Stimulated activated CD8-positive, alpha-beta memory T cell treated with anti-CD3 and anti-CD28 coated beads, Interleukin-15, amount 100 ng/mL, for 48 hours (primary cell): Measurements from ENCODE around the gene CPM.
"Not testable (repeated sequence)": the region's sequence is repeated elsewhere in the genome, so short reads cannot be mapped to it uniquely, and the experiment has no call there.

Experiments
- DNase-seq, 2 donors: peaks; one replicate each; pipeline ENCODE4 v3.0.0-alpha.2; 2020; ENCODE audit warnings: low read depth in 2 of 2

CPM gene

GRCh38 chr12:68807274-68807575 lies 125.7 kb downstream of the CPM start:
- not testable (repeated sequence) for DNase-seq

- DNase-seq, result no peak
Observed at GRCh38 chr12:68806488-68807237, 126.3 kb downstream of the CPM start.

DNA sequence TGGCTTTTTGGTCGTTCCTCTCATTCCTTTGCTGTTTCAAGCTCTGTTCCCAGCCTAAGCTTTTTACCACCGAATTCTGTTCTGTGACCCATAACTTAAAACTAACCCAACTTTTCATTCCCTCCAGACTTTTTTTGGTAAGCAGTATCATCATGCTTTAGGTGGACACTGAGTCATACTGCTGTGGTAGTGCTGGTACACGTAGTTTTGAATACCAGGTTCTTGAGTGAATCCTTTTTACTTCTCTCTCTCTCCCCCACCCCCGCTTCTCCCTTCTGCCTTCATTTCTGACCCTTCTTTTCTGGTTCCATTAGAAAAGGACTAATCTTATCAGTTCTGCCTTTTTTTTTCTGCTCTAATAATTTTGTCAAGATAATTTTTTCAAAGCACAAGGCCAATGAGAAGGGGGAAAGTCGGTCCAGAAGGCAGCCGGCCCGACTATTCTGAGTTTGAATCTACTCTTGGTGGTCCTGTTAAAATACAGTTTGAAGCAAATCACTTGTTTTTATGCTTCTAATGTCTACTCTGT lies 127.3 kb downstream of the CPM start:
- no peak for DNase-seq

- DNase-seq, result no peak
Observed at GRCh38 chr12:68804657-68805591, 128.0 kb downstream of the CPM start.

DNA sequence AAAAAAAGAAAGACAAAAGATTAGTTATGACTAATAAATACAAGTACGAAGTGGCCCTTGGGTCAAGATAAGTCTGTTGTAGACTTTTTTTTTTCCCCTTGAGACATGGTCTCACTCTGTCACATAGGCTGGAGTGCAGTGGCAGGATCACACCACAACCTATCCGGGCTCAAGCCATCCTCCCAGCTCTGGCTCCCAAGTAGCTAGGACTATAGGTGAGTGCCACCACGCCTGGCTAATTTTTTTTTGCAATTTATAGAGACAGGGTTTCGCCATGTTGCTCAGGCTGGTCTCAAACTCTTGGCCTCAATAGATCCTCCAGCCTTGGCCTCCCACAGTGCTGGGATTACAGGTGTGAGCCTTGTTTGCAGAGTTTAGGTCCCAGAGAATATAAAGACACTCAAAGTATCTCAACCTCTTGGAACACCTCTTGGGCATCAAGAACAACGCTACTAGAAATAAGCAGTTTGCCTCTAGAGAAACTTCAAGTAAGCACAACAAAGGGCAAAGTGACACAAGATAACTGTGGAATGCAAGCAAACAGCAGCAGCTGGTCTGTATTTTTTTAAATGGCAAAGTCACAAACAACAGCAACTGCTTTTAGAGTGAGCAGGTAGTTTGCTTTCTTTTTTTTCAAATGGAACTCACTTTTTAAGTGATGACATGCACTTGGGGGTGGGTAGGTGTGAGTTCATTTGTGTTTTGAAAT lies 128.9 kb downstream of the CPM start:
- no peak for DNase-seq

DNA sequence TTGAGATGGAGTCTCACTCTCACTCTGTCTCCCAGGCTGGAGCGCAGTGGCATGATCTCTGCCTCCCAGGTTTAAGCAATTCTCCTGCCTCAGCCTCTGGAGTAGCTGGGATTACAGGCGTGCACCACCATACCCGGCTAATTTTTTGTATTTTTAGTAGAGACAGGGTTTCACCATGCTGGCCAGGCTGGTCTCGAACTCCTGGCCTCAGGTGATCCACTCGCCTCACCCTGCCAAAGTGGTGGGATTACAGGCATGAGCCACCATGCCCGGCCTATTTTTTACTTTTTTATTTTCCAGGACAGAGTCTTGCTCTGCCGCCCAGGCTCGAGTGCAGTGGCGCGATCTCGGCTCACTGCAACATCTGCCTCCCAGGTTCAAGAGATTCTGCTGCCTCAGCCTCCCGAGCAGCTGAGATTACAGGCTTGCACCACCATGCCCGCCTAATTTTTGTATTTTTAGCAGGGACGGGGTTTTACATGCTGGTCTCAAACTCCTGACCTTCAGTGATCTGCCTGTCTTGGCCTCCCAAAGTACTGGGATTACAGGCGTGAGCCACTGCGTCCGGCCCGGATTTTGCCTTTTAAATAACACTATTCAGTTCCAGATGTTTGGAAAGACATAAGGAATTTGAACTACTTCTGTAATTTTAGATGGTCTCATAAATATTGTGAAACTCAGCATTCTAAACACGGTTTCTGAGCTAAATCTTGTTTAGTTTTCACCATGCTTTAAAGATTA lies 129.9 kb downstream of the CPM start:
- not testable (repeated sequence) for DNase-seq

GRCh38 chr12:68802372-68802745 lies 130.6 kb downstream of the CPM start:
- not testable (repeated sequence) for DNase-seq
